Measurements from ENCODE around the gene DGUOK. TPM values are rescaled to one million over a fixed set of nuclear protein-coding genes. Genes with fewer than 3 reads are reported as not detected.

Gene DGUOK
- total RNA-seq, 1 donor = 46.0 TPM

DNA sequence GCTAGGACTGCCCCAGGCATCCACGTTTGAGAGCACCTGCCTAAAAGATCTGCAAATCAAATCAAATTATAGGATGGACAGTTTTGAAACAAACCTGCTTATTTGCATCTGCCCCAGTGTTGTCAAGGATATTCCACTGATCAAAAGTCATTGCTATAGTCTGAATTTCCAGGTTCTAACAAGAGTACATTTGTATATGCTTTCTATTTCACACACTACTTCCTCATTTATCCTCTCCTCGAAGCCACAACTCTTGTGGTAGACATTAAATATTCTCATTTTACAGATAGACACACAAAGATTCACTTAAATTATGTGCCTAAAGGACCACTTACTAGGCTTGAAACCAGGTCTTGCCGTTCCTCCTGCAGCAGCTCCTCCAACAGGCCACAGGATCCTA is 46.2 kb downstream of the DGUOK start:
- Histone ChIP-seq H3K9me3 (ENCODE audit: low read depth, low read length) (no peaks in the 10 kb centered on the region), H3K4me2 (ENCODE audit: insufficient read depth, low read length) (no peak overlapping the region), H3K79me2 (ENCODE audit: insufficient read depth, low read length) (no peaks in the 10 kb centered on the region), H3K27me3 (ENCODE audit: insufficient read depth, low read length) (peaks cover 3% of the 10 kb centered on the region), H3K4me3 (ENCODE audit: insufficient read depth, low read length) (no peak overlapping the region), H3K36me3 (ENCODE audit: insufficient read depth, low read length) (no peaks in the 10 kb centered on the region), H4K20me1 (ENCODE audit: insufficient read depth, low read length) (no peaks in the 10 kb centered on the region), H2AFZ (ENCODE audit: low read length) (no peak overlapping the region), H3K27ac (ENCODE audit: low read depth, low read length) (no peak overlapping the region), H3K4me1 (ENCODE audit: insufficient read depth, low read length) (peaks cover 6% of the 10 kb centered on the region)
- DNase-seq (ENCODE audit: insufficient read length, low spot score, missing footprints) = no peak
- TF ChIP-seq, protein P1, sequence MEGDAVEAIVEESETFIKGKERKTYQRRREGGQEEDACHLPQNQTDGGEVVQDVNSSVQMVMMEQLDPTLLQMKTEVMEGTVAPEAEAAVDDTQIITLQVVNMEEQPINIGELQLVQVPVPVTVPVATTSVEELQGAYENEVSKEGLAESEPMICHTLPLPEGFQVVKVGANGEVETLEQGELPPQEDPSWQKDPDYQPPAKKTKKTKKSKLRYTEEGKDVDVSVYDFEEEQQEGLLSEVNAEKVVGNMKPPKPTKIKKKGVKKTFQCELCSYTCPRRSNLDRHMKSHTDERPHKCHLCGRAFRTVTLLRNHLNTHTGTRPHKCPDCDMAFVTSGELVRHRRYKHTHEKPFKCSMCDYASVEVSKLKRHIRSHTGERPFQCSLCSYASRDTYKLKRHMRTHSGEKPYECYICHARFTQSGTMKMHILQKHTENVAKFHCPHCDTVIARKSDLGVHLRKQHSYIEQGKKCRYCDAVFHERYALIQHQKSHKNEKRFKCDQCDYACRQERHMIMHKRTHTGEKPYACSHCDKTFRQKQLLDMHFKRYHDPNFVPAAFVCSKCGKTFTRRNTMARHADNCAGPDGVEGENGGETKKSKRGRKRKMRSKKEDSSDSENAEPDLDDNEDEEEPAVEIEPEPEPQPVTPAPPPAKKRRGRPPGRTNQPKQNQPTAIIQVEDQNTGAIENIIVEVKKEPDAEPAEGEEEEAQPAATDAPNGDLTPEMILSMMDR (IDR thresholded peaks at IDR 0.05; ENCODE audit: extremely low read depth, low read depth, low read length) = no peak

DNA sequence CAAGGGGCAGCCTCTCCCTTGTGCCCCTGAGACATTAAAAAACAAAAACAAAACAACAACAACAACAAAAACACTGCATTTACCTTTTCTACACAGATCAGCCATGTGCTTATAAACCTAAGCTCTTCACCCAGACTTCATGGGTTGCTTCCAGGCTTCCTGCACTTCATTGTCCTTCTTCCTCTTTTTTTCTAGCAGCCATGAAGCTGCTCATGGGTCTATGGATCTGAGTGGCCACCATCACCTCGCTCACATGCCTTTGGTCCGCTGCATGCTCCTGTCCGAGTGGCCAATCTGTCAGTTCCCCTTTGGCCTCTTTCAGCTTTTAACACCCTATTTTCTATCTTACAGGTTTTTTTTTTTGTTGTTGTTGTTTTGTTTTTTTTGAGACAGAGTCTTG is 49.1 kb downstream of the DGUOK start:
- no peak overlapping the region for H3K27ac ChIP-seq (ENCODE audit: low read depth, low read length)
- H3K4me2 ChIP-seq (ENCODE audit: insufficient read depth, low read length) = no peak overlapping the region
- peaks cover 11% of the 10 kb centered on the region for H3K4me1 ChIP-seq (ENCODE audit: insufficient read depth, low read length)
- DNase-seq (ENCODE audit: insufficient read length, low spot score, missing footprints) = no peak
- no peaks in the 10 kb centered on the region for H3K36me3 ChIP-seq (ENCODE audit: insufficient read depth, low read length)
- TF ChIP-seq, protein P1 (IDR thresholded peaks at IDR 0.05; ENCODE audit: extremely low read depth, low read depth, low read length) = no peak
- H4K20me1 ChIP-seq (ENCODE audit: insufficient read depth, low read length) = no peaks in the 10 kb centered on the region
- no peaks in the 10 kb centered on the region for H3K79me2 ChIP-seq (ENCODE audit: insufficient read depth, low read length)
- H3K4me3 ChIP-seq (ENCODE audit: insufficient read depth, low read length) = no peak overlapping the region
- H3K9me3 ChIP-seq (ENCODE audit: low read depth, low read length) = no peaks in the 10 kb centered on the region
- H2AFZ ChIP-seq (ENCODE audit: low read length) = no peak overlapping the region
- peaks cover 6% of the 10 kb centered on the region for H3K27me3 ChIP-seq (ENCODE audit: insufficient read depth, low read length)

- H3K9me3 ChIP-seq (ENCODE audit: low read depth, low read length) = no peaks in the 10 kb centered on the region
- H3K27me3 ChIP-seq (ENCODE audit: insufficient read depth, low read length) = peaks cover 14% of the 10 kb centered on the region
- no peak overlapping the region for H3K27ac ChIP-seq (ENCODE audit: low read depth, low read length)
- no peaks in the 10 kb centered on the region for H4K20me1 ChIP-seq (ENCODE audit: insufficient read depth, low read length)
- TF ChIP-seq, protein P1 (IDR thresholded peaks at IDR 0.05; ENCODE audit: extremely low read depth, low read depth, low read length) = no peak
- H3K4me2 ChIP-seq (ENCODE audit: insufficient read depth, low read length) = no peak overlapping the region
- peaks cover 18% of the 10 kb centered on the region for H3K4me1 ChIP-seq (ENCODE audit: insufficient read depth, low read length)
- no peaks in the 10 kb centered on the region for H3K79me2 ChIP-seq (ENCODE audit: insufficient read depth, low read length)
- no peak overlapping the region for H3K4me3 ChIP-seq (ENCODE audit: insufficient read depth, low read length)
- no peak overlapping the region for H2AFZ ChIP-seq (ENCODE audit: low read length)
- H3K36me3 ChIP-seq (ENCODE audit: insufficient read depth, low read length) = no peaks in the 10 kb centered on the region
- DNase-seq (ENCODE audit: insufficient read length, low spot score, missing footprints) = no peak
These were observed 50.1 kb downstream of the DGUOK start for GRCh38 chr2:73976803-73977202.

- Histone ChIP-seq H3K4me1 (ENCODE audit: insufficient read depth, low read length) (peaks cover 21% of the 10 kb centered on the region), H3K4me2 (ENCODE audit: insufficient read depth, low read length) (no peak overlapping the region), H3K9me3 (ENCODE audit: low read depth, low read length) (no peaks in the 10 kb centered on the region), H3K79me2 (ENCODE audit: insufficient read depth, low read length) (no peaks in the 10 kb centered on the region), H4K20me1 (ENCODE audit: insufficient read depth, low read length) (no peaks in the 10 kb centered on the region), H3K4me3 (ENCODE audit: insufficient read depth, low read length) (no peak overlapping the region), H3K27me3 (ENCODE audit: insufficient read depth, low read length) (peaks cover 14% of the 10 kb centered on the region), H3K36me3 (ENCODE audit: insufficient read depth, low read length) (no peaks in the 10 kb centered on the region), H3K27ac (ENCODE audit: low read depth, low read length) (no peak overlapping the region), H2AFZ (ENCODE audit: low read length) (no peak overlapping the region)
- TF ChIP-seq, protein P1 (IDR thresholded peaks at IDR 0.05; ENCODE audit: extremely low read depth, low read depth, low read length) = no peak
- no peak for DNase-seq (ENCODE audit: insufficient read length, low spot score, missing footprints)
These were observed 50.8 kb downstream of the DGUOK start for GRCh38 chr2:73977466-73977865.
